Stomach (tissue), 9 donors: ENCODE data around the gene INPP5A. TPM values are rescaled to one million over a fixed set of nuclear protein-coding genes. Genes with fewer than 3 reads are reported as not detected.

Experiments used
- DNase-seq, 2 donors: peaks; one replicate each; pipeline versions ENCODE4 v3.0.0 to v3.0.0-alpha.2; 2013 to 2019
- H3K27ac ChIP-seq, 5 donors: fragments of 200-600 bp in 4 of 5; sonication (generic) in 4 of 5; one replicate each; pipeline ENCODE4 v1.5.1; 2013 to 2019; ENCODE audit warnings: mild to moderate bottlenecking in 1 of 5, moderate library complexity in 1 of 5
- H3K27me3 ChIP-seq, 3 donors: fragments of 200-600 bp; sonication (generic); one replicate each; pipeline ENCODE4 v1.5.1; 2017 to 2019; ENCODE audit warnings: mixed run types in 1 of 3
- H3K36me3 ChIP-seq, 4 donors: fragments of 200-600 bp; sonication (generic); 1 replicate in 3 of 4; 2 replicates in 1 of 4; pipeline ENCODE4 v1.5.1; 2016 to 2019
- H3K4me1 ChIP-seq, 4 donors: fragments of 200-600 bp; sonication (generic); one replicate each; pipeline ENCODE4 v1.5.1; 2016 to 2019
- H3K4me3 ChIP-seq, 4 donors: fragments of 200-600 bp; sonication (generic) in 3 of 4; one replicate each; pipeline ENCODE4 v1.5.1; 2016 to 2019; ENCODE audit warnings: mild to moderate bottlenecking in 1 of 4
- H3K9me3 ChIP-seq, 4 donors: fragments of 200-600 bp; sonication (generic); one replicate each; pipeline ENCODE4 v1.5.1; 2016 to 2019
- EP300 ChIP-seq: sonication (generic); formaldehyde crosslinking; IDR thresholded peaks from one replicate; pipeline ENCODE4 v1.6.1; 2017; ENCODE audit warnings: antibody characterized with exemption
- POLR2A ChIP-seq, 4 donors: fragments of 450-650 bp; IDR thresholded peaks; one replicate each; pipeline ENCODE4 v1.6.1; 2016; ENCODE audit warnings: antibody characterized with exemption in 4 of 4, control low read depth in 2 of 4, mild to moderate bottlenecking in 1 of 4, moderate library complexity in 1 of 4
- POLR2AphosphoS5 ChIP-seq, 3 donors: sonication (generic); formaldehyde crosslinking; IDR thresholded peaks; one replicate each; pipeline ENCODE4 v1.6.1; 2016; ENCODE audit warnings: antibody characterized with exemption in 3 of 3
- WGBS, 5 donors: extraction: QIAGEN DNeasy Blood & Tissue Kit in 3 of 5; methylation state at CpG; one replicate each; pipeline versions ENCODE4 v1.1.5 to v1.1.7; 2013 to 2018; 5-methylcytosine and 5-hydroxymethylcytosine counted together
- intact Hi-C: fragments of 100-400 bp; cut with DNase I; formaldehyde crosslinking; loops from one replicate; pipeline ENCODE4 v1.15.1; 2023; ENCODE audit warnings: low total_unique reads
- polyA plus RNA-seq, 3 donors: library from polyadenylated mRNA; stranded (reverse); fragments of 200-250 nt; gene quantifications; one replicate each; pipeline ENCODE4 v1.2.3, GENCODE V29; 2013
- total RNA-seq, 5 donors: library from RNA; depleted of rRNA; stranded (reverse); fragments of >200 nt; gene quantifications; one replicate each; pipeline versions ENCODE4 v1.1.0 to v1.2.3, GENCODE V29; 2014 to 2016
- TF ChIP-seq, protein P1 (sequence below), 7 experiments: fragments of 450-650 bp in 4 of 7; fragments of 200-600 bp in 3 of 7; sonication (generic) in 3 of 7; IDR thresholded peaks; one replicate each; pipeline ENCODE4 v1.5.1; 2016 to 2019; ENCODE audit warnings: antibody characterized with exemption in 7 of 7, control low read depth in 2 of 7, mild to moderate bottlenecking in 1 of 7
- donor health status: healthy with polysubstance abuse.
- donor health status: Bipolar disorder and iron deficiency.
- donor health status: healthy.

Gene INPP5A
- total and polyA plus RNA-seq, 8 donors: 17.2 to 72.3 (median 31.0) TPM

DNA sequence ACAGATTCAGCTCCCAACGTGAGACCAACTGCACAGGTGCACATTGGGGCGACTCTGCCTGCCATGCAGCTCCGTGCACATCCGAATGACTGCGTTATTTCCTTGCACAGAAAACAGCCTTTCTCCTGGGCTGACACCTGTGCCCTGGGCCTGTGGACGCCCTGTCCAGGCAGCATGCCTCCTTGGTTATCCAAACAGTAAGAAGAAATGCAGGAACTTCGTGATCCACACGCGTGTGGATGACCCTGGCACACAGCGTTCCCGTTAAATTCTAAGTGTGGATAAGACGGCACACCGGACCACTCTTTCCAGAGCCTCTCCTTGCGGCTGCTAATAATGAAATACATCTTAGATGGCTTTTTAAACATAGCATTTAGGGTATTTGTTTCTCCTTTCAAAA, 208.8 kb downstream of the INPP5A start:
- Histone ChIP-seq H3K27ac (peak overlapping the region in 1 of 5 donors; percentile 4), H3K36me3 (peaks cover 6 to 65% (median 40%) of the 10 kb centered on the region in 4 donors), H3K4me3 (no peak overlapping the region), H3K4me1 (no peaks in the 10 kb centered on the region), H3K27me3 (no peaks in the 10 kb centered on the region), H3K9me3 (no peaks in the 10 kb centered on the region)
- intact Hi-C loops: no loop called here
- DNase-seq: no peak
- 81 to 91% (median 86%) methylated on average over 14 of the region's 14 CpGs for WGBS, 5 donors
- TF ChIP-seq POLR2AphosphoS5 (IDR thresholded peaks at IDR 0.05): no peak
- no peak for TF ChIP-seq POLR2A (IDR thresholded peaks at IDR 0.05)
- TF ChIP-seq, protein P1, sequence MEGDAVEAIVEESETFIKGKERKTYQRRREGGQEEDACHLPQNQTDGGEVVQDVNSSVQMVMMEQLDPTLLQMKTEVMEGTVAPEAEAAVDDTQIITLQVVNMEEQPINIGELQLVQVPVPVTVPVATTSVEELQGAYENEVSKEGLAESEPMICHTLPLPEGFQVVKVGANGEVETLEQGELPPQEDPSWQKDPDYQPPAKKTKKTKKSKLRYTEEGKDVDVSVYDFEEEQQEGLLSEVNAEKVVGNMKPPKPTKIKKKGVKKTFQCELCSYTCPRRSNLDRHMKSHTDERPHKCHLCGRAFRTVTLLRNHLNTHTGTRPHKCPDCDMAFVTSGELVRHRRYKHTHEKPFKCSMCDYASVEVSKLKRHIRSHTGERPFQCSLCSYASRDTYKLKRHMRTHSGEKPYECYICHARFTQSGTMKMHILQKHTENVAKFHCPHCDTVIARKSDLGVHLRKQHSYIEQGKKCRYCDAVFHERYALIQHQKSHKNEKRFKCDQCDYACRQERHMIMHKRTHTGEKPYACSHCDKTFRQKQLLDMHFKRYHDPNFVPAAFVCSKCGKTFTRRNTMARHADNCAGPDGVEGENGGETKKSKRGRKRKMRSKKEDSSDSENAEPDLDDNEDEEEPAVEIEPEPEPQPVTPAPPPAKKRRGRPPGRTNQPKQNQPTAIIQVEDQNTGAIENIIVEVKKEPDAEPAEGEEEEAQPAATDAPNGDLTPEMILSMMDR (IDR thresholded peaks at IDR 0.05): no peak
- no peak for TF ChIP-seq EP300

DNA sequence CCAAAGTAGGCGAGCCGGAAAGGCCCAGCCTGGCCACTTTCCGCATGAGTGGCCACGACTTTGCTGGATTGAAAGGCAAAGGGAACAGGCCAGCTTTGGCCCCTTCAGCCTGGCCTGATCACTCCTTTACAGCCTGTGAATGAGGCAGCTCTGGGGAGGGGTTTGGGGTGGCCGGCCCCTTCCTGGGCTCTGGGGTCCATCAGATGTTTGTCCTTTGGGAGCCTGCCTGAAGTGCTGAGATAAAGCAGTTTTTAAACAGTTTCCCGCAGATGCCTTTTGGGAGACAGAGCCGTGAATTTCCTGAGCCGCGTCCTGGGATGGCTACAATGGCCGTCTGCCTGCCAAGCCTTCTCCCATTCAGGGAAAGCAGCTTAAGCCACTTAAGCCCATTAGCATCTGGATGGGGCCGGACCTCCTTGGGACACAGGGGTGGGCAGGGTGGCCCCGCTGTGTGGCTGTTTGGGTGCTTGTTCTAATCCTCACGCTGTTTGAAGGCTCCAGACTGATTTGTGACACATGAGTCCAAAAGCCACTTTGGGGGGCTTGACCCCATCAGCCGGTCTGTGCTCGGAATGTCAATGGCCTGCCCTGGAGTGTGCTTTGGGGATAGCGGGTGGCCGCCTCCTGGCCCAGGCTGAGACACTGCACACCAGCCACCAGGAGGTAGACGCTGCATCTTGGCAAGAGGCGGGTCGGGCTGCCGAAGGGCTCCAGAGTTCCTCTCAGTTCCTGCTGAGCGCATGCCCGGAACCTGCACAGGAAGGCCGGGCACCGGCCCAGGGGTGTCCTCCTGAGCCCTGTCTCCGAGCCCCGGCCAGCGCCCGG, 209.4 kb downstream of the INPP5A start:
- 81 to 85% (median 83%) methylated on average over 21 to 29 of the region's 29 CpGs for WGBS, 5 donors
- intact Hi-C loops: no loop called here
- peak overlapping the region in 1 of 5 donors; percentile 4 for H3K27ac ChIP-seq

DNA sequence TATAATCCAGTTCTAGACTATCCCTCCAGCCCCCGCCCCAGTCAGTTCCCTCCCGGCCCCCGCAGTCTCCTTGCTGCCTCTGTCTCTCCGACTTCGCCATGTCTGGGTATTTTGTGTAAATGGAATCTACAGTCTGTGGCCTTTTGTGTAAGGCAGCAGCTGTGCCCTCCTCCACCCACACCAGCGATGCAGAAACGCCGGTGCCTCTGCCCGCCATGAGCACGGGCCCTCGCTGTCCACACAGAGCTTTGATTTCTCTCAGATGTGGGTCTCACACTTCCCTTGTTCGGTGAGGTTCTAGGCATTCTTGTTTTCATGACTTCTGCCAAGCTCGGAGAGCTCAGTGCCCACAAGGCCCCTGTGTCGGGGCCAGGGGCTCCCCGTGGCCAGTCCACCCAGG, 210.5 kb downstream of the INPP5A start:
- Histone ChIP-seq H3K36me3 (peaks cover 6 to 68% (median 36%) of the 10 kb centered on the region in 4 donors), H3K4me1 (no peaks in the 10 kb centered on the region), H3K9me3 (no peaks in the 10 kb centered on the region), H3K27me3 (no peaks in the 10 kb centered on the region), H3K4me3 (no peak overlapping the region), H3K27ac (no peak overlapping the region)
- intact Hi-C loops: no loop called here
- no peak for DNase-seq
- WGBS, 5 donors: 88 to 94% (median 92%) methylated on average over 15 of the region's 15 CpGs
- TF ChIP-seq POLR2A (IDR thresholded peaks at IDR 0.05): no peak
- TF ChIP-seq POLR2AphosphoS5 (IDR thresholded peaks at IDR 0.05): no peak
- no peak for TF ChIP-seq EP300
- TF ChIP-seq, protein P1 (IDR thresholded peaks at IDR 0.05): no peak

More for the DNA sequence above, 209.4 kb downstream of the INPP5A start:
- Histone ChIP-seq H3K4me1 (no peaks in the 10 kb centered on the region), H3K9me3 (no peaks in the 10 kb centered on the region), H3K27me3 (no peaks in the 10 kb centered on the region), H3K4me3 (no peak overlapping the region), H3K36me3 (peaks cover 6 to 66% (median 35%) of the 10 kb centered on the region in 4 donors)
- TF ChIP-seq, protein P1 (IDR thresholded peaks at IDR 0.05): no peak
- no peak for TF ChIP-seq POLR2A (IDR thresholded peaks at IDR 0.05)
- no peak for TF ChIP-seq POLR2AphosphoS5 (IDR thresholded peaks at IDR 0.05)
- no peak for TF ChIP-seq EP300
- DNase-seq: peak in 1 of 2 donors; percentile 25

DNA sequence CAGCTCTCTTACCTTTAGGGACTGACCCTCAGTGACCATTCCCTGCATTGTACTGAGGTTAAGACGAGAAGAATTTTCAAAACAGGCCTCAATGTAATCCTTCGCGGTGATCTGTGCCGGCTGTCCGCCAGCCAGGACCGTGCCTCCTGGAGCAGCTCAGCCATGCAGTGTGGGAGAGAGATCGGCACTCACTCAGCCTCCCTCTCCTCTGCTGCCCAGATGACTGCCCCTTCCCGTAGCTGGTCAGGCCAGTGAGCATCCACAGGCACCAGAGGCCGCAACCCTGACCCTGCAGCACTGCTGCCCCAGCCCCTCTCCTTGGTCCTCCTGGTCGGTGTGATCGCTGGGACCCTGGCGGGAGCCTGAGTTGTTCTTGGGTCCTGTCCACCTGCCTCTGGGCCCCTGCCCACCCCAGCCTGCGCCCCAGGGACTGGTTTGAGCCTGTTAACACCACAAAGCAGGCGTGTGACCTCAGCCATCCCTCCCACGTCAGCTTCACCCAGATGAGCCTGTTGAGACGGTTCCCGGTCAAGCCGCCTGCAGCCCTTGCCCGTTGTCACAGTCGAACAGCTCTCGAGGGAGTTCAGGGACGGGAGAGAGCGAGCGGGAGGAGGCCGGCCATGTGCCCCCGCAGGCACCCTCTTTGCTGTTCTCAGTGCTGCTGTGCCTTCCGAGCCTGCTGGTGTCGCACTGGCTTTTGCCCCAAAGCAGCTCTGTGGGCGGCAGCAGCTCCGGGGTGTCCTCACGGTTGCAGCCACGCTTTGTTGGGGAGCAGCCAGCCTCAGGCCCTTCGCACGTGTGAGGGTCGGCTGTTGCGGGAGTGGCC, 211.2 kb downstream of the INPP5A start:
- H3K27me3 ChIP-seq: no peaks in the 10 kb centered on the region
- H3K27ac ChIP-seq: no peak overlapping the region
- no peak overlapping the region for H3K4me3 ChIP-seq
- no peaks in the 10 kb centered on the region for H3K9me3 ChIP-seq
- H3K36me3 ChIP-seq: peaks cover 9 to 69% (median 40%) of the 10 kb centered on the region in 4 donors
- no peaks in the 10 kb centered on the region for H3K4me1 ChIP-seq
- WGBS, 5 donors: 85 to 93% (median 91%) methylated on average over 24 to 36 of the region's 36 CpGs
- no peak for DNase-seq
- intact Hi-C loops: no loop called here
- TF ChIP-seq POLR2A (IDR thresholded peaks at IDR 0.05) (no peak), EP300 (no peak), POLR2AphosphoS5 (IDR thresholded peaks at IDR 0.05) (no peak)
- TF ChIP-seq, protein P1 (IDR thresholded peaks at IDR 0.05): no peak
